ENCODE measurements around the gene HAT1.

GRCh38 chr2:171874517-171874916 is 47.7 kb upstream of the HAT1 start:
- TF ChIP-seq SUZ12 (IDR thresholded peaks at IDR 0.05; ENCODE audit: extremely low read depth, insufficient read depth, insufficient read length) (no peak), YY1 (IDR thresholded peaks at IDR 0.05; ENCODE audit: insufficient read depth, insufficient read length) (no peak), ZNF274 (IDR thresholded peaks at IDR 0.05; ENCODE audit: low read depth, low read length) (no peak)
